Right lobe of liver (tissue), 6 donors: ENCODE results near the gene ZNF543. TPM values are rescaled to one million over a fixed set of nuclear protein-coding genes. Genes with fewer than 3 reads are reported as not detected.

Source experiments
- ATAC-seq, 4 donors: fragments of 200-7000 bp; cut with Tn5 transposase; one replicate each; pipeline ENCODE4 v1.9.1; 2020; ENCODE audit warnings: mild to moderate bottlenecking in 4 of 4, moderate library complexity in 4 of 4
- DNase-seq, 3 donors: peaks; one replicate each; pipeline ENCODE4 v3.0.0-alpha.2; 2020
- H3K27ac ChIP-seq, 3 donors: fragments of 200-600 bp; one replicate each; pipeline ENCODE4 v1.8.0; 2022
- H3K27me3 ChIP-seq, 2 donors: fragments of 200-600 bp; one replicate each; pipeline ENCODE4 v1.8.0; 2022
- H3K36me3 ChIP-seq, 4 donors: fragments of 200-600 bp; sonication (generic) in 1 of 4; one replicate each; pipeline versions ENCODE4 v1.5.1 to v1.8.0; 2017 to 2022; ENCODE audit warnings: control low read depth in 1 of 4
- H3K4me1 ChIP-seq, 4 donors: fragments of 200-600 bp; sonication (generic) in 1 of 4; one replicate each; pipeline versions ENCODE4 v1.5.1 to v1.8.0; 2017 to 2022; ENCODE audit warnings: control low read depth in 1 of 4
- H3K4me3 ChIP-seq, 3 donors: fragments of 200-600 bp; one replicate each; pipeline ENCODE4 v1.8.0; 2022
- H3K9me3 ChIP-seq, 4 donors: fragments of 200-600 bp; sonication (generic) in 1 of 4; one replicate each; pipeline versions ENCODE4 v1.5.1 to v1.8.0; 2017 to 2022; ENCODE audit warnings: control low read depth in 1 of 4
- POLR2A ChIP-seq: fragments of 450-650 bp; IDR thresholded peaks from one replicate; pipeline ENCODE4 v1.6.1; 2017; ENCODE audit warnings: antibody characterized with exemption, mild to moderate bottlenecking
- WGBS: methylation state at CpG from one replicate; pipeline ENCODE4 v1.1.6; 2018; ENCODE audit warnings: low coverage, low lambda C conversion rate; ENCODE audit not compliant: insufficient coverage; ENCODE audit errors: missing lambda C conversion rate; 5-methylcytosine and 5-hydroxymethylcytosine counted together
- intact Hi-C, 2 donors: fragments of 100-400 bp; cut with DNase I; formaldehyde crosslinking; loops; one replicate each; pipeline versions ENCODE4 v1.11.2 to v1.14.1; 2022
- total RNA-seq, 6 experiments: library from RNA; depleted of rRNA in 2 of 6; stranded (reverse); fragments of >200 nt in 2 of 6; fragmentation: NEBNext Ultra II Directional in 3 of 6; extraction: Animal tissue kit (Norgen Biotek cat#: 25700) in 3 of 6; gene quantifications; one replicate each; pipeline versions ENCODE4 v1.1.0 to v1.2.4, GENCODE V29; 2016 to 2023
- TF ChIP-seq, protein P1 (sequence below), 4 donors: fragments of 200-600 bp in 3 of 4; fragments of 450-650 bp in 1 of 4; IDR thresholded peaks; one replicate each; pipeline versions ENCODE4 v1.5.1 to v1.8.0; 2016 to 2022; ENCODE audit warnings: antibody characterized with exemption in 4 of 4, mild to moderate bottlenecking in 2 of 4
- donor health status: DM: no; HTN: yes; CAD: no.
- donor health status: DM: no; HTN: no; CAD: no.
- donor health status: DM: no; HTN: no; CAD: no.
- donor health status: DM: no; HTN: yes; CAD: no.
- donor health status: DM: no; HTN: yes; CAD: no.

ZNF543 gene
- total RNA-seq, 6 experiments from 2014 or later, result 1.9 to 2.7 (median 2.4) TPM

DNA sequence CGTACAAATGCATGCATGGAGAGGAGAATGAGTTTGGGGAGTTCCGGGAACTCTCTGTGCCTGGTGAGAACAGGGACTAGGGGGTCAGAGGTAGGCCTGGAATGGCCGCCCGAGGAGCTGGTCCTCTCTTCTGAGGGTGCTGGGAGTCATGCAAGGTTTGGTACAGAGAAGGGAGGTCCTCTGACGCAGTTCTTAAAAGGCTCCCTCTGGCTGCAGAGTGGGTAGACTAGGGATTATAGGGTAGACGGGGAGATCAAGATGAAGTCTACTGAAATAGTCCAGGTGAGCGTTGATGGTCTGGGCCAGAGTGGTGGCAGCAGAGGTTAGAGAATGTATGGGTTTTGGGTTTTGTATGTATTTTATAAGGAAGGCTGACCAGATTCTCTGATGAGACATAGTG, 31.6 kb downstream of the ZNF543 start:
- peak overlapping the region; percentile 87 to 97 (median 88) for H3K4me3 ChIP-seq
- TF ChIP-seq, protein P1, sequence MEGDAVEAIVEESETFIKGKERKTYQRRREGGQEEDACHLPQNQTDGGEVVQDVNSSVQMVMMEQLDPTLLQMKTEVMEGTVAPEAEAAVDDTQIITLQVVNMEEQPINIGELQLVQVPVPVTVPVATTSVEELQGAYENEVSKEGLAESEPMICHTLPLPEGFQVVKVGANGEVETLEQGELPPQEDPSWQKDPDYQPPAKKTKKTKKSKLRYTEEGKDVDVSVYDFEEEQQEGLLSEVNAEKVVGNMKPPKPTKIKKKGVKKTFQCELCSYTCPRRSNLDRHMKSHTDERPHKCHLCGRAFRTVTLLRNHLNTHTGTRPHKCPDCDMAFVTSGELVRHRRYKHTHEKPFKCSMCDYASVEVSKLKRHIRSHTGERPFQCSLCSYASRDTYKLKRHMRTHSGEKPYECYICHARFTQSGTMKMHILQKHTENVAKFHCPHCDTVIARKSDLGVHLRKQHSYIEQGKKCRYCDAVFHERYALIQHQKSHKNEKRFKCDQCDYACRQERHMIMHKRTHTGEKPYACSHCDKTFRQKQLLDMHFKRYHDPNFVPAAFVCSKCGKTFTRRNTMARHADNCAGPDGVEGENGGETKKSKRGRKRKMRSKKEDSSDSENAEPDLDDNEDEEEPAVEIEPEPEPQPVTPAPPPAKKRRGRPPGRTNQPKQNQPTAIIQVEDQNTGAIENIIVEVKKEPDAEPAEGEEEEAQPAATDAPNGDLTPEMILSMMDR (IDR thresholded peaks at IDR 0.05), result no peak
- TF ChIP-seq POLR2A, result no peak
- H3K9me3 ChIP-seq, result peaks cover 0 to 3% (median 0%) of the 10 kb centered on the region in 4 donors
- WGBS, result 22% methylated on average over 6 of the region's 7 CpGs
- H3K27ac ChIP-seq, result peak overlapping the region; percentile 39 to 79 (median 65)
- ATAC-seq (no peak), DNase-seq (no peak)
- H3K36me3 ChIP-seq, result peaks cover 0 to 32% (median 15%) of the 10 kb centered on the region in 4 donors
- intact Hi-C loops, result no loop called here
- peaks cover 0 to 8% (median 3%) of the 10 kb centered on the region in 4 donors for H3K4me1 ChIP-seq
- no peaks in the 10 kb centered on the region for H3K27me3 ChIP-seq

DNA sequence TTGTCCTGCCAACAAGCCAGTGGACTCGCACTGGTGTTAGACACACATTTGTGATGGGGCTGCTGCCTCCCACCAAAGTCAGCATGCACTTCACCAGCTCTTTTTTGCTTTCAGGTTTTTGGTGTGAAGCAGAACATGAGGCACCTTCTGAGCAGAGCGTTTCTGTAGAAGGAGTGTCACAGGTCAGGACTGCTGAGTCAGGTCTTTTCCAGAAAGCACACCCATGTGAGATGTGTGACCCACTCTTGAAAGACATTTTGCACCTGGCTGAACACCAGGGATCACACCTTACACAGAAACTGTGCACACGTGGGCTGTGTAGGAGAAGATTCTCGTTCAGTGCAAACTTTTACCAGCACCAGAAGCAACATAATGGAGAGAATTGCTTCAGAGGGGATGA, 35.6 kb downstream of the ZNF543 start:
- ATAC-seq (no peak), DNase-seq (no peak)
- Histone ChIP-seq H3K9me3 (peaks cover 0 to 13% (median 4%) of the 10 kb centered on the region in 4 donors), H3K27ac (no peak overlapping the region), H3K36me3 (peaks cover 0 to 35% (median 19%) of the 10 kb centered on the region in 4 donors), H3K4me1 (peaks cover 0 to 8% (median 3%) of the 10 kb centered on the region in 4 donors), H3K4me3 (no peak overlapping the region), H3K27me3 (no peaks in the 10 kb centered on the region)
- TF ChIP-seq, protein P1 (IDR thresholded peaks at IDR 0.05), result no peak
- 88% methylated on average over 3 of the region's 4 CpGs for WGBS
- intact Hi-C loops, result no loop called here

DNA sequence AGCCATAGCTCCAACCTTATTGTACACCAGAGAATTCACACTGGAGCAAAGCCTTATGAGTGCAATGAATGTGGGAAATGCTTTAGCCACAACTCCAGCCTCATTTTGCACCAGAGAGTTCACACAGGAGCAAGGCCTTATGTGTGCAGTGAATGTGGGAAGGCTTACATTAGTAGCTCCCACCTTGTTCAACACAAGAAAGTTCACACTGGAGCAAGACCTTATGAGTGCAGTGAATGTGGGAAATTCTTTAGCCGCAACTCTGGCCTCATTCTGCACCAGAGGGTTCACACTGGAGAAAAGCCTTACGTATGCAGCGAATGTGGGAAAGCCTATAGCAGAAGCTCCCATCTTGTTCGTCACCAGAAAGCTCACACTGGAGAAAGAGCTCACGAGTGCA, 37.1 kb downstream of the ZNF543 start:
- ATAC-seq (no peak), DNase-seq (no peak)
- H3K4me3 ChIP-seq, result no peak overlapping the region
- no peak overlapping the region for H3K27ac ChIP-seq
- peaks cover 0 to 2% (median 0%) of the 10 kb centered on the region in 4 donors for H3K4me1 ChIP-seq
- intact Hi-C loops, result no loop called here
- TF ChIP-seq, protein P1 (IDR thresholded peaks at IDR 0.05), result no peak
- TF ChIP-seq POLR2A, result no peak
- H3K27me3 ChIP-seq, result no peaks in the 10 kb centered on the region
- H3K9me3 ChIP-seq, result peaks cover 0 to 13% (median 4%) of the 10 kb centered on the region in 4 donors
- H3K36me3 ChIP-seq, result peaks cover 0 to 35% (median 19%) of the 10 kb centered on the region in 4 donors
- WGBS, result 91% methylated on average over 5 of the region's 5 CpGs

DNA sequence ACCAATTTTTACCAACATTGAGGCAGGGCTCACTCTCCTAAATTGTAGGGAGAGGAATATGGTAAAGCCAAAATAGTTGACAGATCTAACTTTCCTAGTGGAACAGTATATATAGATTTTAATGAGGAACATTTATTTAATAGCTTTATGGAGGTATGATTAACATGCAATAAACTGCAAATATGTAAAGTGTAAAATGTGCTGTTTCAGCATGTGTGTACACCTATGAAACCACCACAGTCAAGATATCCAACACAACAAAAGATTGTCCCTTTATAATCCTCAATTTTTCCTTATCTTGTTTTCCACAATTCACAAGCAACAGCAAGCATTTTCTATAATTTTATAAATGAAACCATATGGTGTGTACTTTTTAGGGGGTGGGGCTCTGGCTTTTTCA, 39.0 kb downstream of the ZNF543 start:
- Histone ChIP-seq H3K27me3 (no peaks in the 10 kb centered on the region), H3K9me3 (peaks cover 0 to 13% (median 4%) of the 10 kb centered on the region in 4 donors), H3K4me1 (peaks cover 0 to 5% (median 2%) of the 10 kb centered on the region in 4 donors), H3K27ac (no peak overlapping the region), H3K36me3 (peaks cover 0 to 30% (median 18%) of the 10 kb centered on the region in 4 donors), H3K4me3 (no peak overlapping the region)
- ATAC-seq (no peak), DNase-seq (no peak)
- intact Hi-C loops, result no loop called here
- no peak for TF ChIP-seq POLR2A
- TF ChIP-seq, protein P1 (IDR thresholded peaks at IDR 0.05), result no peak

DNA sequence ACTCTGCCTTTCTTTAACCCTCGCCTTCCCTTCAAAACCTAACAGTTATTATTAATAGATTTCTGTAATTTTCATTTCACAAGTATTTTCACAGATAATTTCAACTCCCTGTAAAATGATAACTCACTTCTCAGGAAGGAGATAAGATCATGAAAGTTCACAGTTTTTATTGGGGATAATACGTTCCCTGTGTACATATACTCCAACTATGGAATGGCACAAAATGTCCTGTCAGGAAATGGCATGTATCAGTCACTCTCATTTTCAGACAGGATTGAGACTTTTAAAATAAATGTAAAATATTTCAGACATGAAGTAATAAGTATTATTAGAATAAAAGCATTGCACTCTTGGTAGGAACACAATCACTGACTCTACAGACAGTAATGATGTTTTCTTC, 42.1 kb downstream of the ZNF543 start:
- no peaks in the 10 kb centered on the region for H3K27me3 ChIP-seq
- WGBS, result 58% methylated on average over 2 of the region's 2 CpGs
- H3K4me3 ChIP-seq, result peak overlapping the region in 2 of 3 donors; percentile 78 to 86
- peak overlapping the region; percentile 69 to 94 (median 91) for H3K27ac ChIP-seq
- H3K9me3 ChIP-seq, result peaks cover 0 to 5% (median 2%) of the 10 kb centered on the region in 4 donors
- TF ChIP-seq, protein P1 (IDR thresholded peaks at IDR 0.05), result no peak
- TF ChIP-seq POLR2A, result no peak
- ATAC-seq (no peak), DNase-seq (no peak)
- intact Hi-C loops, result no loop called here
- H3K4me1 ChIP-seq, result peaks cover 0 to 5% (median 2%) of the 10 kb centered on the region in 4 donors
- peaks cover 0 to 4% (median 0%) of the 10 kb centered on the region in 4 donors for H3K36me3 ChIP-seq
